Activated CD4-positive, alpha-beta T cell treated with anti-CD3 and anti-CD28 coated beads, Interleukin-2, amount 50 U/mL, for 4 hours (primary cell): ENCODE results near the gene TF.

Experiments used
- DNase-seq, 2 experiments: peaks; one replicate each; pipeline ENCODE4 v3.0.0-alpha.2; 2020

Gene TF

GRCh38 chr3:133838296-133838789, 92.2 kb downstream of the TF start:
- no peak for DNase-seq

GRCh38 chr3:133838916-133839800, 93.0 kb downstream of the TF start:
- no peak for DNase-seq

- no peak for DNase-seq
These were observed 94.0 kb downstream of the TF start for GRCh38 chr3:133840055-133840737.

- no peak for DNase-seq
These were observed 94.6 kb downstream of the TF start for GRCh38 chr3:133840767-133841166.

GRCh38 chr3:133841196-133841595, 95.0 kb downstream of the TF start:
- no peak for DNase-seq

GRCh38 chr3:133842158-133842557, 96.0 kb downstream of the TF start:
- no peak for DNase-seq

GRCh38 chr3:133843634-133844033, 97.4 kb downstream of the TF start:
- no peak for DNase-seq

GRCh38 chr3:133845127-133845526, 98.9 kb downstream of the TF start:
- no peak for DNase-seq
